NK-92 treated with Interleukin-12 subunit alpha and Interleukin-12 subunit beta, amount 100 ng/mL, for 24 hours (cell line): Measurements from ENCODE around the gene LTA.

Experiments
- DNase-seq: peaks from one replicate; lab custom pipeline; 2025; lab: John Stamatoyannopoulos, UW

The LTA gene

DNA sequence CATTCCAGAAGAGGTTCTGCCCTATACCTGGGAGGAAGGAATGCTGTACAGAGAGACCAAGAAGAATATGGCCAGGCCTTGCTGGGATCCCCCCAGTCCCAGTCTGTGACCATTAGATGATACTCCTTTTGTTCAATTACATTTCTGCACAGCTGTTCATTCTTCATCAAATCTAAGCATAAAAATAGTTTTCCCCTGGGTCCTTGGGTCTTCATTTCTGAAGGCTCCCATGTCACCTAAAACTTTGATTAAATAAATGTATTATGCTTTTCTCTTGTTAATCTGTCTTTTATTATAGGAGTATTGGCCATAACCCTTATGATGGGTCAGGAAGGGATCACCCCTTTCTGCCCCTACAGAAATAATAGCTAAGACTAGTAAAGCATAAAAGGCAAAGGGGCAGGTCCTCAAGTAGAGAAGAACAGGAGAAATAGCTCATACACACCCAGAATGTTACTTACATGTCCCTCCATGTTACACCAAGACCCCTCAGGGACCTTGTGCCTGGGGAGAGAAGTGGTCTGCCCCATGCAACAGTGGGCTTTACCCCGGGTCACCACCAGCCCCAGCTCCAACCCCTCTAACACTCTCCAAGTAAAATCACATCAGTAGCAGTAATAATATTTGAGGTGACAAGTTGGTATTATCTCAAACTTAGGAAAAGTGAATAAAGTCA lies 2.1 kb upstream of the LTA start:
- no peak for DNase-seq

DNA sequence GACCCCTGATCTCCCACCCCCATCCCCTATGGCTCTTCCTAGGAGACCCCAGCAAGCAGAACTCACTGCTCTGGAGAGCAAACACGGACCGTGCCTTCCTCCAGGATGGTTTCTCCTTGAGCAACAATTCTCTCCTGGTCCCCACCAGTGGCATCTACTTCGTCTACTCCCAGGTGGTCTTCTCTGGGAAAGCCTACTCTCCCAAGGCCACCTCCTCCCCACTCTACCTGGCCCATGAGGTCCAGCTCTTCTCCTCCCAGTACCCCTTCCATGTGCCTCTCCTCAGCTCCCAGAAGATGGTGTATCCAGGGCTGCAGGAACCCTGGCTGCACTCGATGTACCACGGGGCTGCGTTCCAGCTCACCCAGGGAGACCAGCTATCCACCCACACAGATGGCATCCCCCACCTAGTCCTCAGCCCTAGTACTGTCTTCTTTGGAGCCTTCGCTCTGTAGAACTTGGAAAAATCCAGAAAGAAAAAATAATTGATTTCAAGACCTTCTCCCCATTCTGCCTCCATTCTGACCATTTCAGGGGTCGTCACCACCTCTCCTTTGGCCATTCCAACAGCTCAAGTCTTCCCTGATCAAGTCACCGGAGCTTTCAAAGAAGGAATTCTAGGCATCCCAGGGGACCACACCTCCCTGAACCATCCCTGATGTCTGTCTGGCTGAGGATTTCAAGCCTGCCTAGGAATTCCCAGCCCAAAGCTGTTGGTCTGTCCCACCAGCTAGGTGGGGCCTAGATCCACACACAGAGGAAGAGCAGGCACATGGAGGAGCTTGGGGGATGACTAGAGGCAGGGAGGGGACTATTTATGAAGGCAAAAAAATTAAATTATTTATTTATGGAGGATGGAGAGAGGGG lies 1.4 kb downstream of the LTA start:
- DNase-seq = no peak

- no peak for DNase-seq
Measured at GRCh38 chr6:31574106-31575061, 2.3 kb downstream of the LTA start.

DNA sequence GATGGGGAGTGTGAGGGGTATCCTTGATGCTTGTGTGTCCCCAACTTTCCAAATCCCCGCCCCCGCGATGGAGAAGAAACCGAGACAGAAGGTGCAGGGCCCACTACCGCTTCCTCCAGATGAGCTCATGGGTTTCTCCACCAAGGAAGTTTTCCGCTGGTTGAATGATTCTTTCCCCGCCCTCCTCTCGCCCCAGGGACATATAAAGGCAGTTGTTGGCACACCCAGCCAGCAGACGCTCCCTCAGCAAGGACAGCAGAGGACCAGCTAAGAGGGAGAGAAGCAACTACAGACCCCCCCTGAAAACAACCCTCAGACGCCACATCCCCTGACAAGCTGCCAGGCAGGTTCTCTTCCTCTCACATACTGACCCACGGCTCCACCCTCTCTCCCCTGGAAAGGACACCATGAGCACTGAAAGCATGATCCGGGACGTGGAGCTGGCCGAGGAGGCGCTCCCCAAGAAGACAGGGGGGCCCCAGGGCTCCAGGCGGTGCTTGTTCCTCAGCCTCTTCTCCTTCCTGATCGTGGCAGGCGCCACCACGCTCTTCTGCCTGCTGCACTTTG lies 3.3 kb downstream of the LTA start, which contains the start of gene TNF:
TSS of gene TNF (plus strand) at position 231 of the 567 bp plus-strand sequence. CDS start at position 408, 177 bp downstream.
- DNase-seq = peak; percentile 48

DNA sequence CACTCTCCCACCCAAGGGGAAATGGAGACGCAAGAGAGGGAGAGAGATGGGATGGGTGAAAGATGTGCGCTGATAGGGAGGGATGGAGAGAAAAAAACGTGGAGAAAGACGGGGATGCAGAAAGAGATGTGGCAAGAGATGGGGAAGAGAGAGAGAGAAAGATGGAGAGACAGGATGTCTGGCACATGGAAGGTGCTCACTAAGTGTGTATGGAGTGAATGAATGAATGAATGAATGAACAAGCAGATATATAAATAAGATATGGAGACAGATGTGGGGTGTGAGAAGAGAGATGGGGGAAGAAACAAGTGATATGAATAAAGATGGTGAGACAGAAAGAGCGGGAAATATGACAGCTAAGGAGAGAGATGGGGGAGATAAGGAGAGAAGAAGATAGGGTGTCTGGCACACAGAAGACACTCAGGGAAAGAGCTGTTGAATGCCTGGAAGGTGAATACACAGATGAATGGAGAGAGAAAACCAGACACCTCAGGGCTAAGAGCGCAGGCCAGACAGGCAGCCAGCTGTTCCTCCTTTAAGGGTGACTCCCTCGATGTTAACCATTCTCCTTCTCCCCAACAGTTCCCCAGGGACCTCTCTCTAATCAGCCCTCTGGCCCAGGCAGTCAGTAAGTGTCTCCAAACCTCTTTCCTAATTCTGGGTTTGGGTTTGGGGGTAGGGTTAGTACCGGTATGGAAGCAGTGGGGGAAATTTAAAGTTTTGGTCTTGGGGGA lies 4.0 kb downstream of the LTA start:
- no peak for DNase-seq

DNA sequence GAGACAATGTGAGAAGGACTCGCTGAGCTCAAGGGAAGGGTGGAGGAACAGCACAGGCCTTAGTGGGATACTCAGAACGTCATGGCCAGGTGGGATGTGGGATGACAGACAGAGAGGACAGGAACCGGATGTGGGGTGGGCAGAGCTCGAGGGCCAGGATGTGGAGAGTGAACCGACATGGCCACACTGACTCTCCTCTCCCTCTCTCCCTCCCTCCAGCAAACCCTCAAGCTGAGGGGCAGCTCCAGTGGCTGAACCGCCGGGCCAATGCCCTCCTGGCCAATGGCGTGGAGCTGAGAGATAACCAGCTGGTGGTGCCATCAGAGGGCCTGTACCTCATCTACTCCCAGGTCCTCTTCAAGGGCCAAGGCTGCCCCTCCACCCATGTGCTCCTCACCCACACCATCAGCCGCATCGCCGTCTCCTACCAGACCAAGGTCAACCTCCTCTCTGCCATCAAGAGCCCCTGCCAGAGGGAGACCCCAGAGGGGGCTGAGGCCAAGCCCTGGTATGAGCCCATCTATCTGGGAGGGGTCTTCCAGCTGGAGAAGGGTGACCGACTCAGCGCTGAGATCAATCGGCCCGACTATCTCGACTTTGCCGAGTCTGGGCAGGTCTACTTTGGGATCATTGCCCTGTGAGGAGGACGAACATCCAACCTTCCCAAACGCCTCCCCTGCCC lies 4.9 kb downstream of the LTA start:
- peak; percentile 51 for DNase-seq

DNA sequence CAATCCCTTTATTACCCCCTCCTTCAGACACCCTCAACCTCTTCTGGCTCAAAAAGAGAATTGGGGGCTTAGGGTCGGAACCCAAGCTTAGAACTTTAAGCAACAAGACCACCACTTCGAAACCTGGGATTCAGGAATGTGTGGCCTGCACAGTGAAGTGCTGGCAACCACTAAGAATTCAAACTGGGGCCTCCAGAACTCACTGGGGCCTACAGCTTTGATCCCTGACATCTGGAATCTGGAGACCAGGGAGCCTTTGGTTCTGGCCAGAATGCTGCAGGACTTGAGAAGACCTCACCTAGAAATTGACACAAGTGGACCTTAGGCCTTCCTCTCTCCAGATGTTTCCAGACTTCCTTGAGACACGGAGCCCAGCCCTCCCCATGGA lies 5.5 kb downstream of the LTA start:
- DNase-seq = no peak

DNA sequence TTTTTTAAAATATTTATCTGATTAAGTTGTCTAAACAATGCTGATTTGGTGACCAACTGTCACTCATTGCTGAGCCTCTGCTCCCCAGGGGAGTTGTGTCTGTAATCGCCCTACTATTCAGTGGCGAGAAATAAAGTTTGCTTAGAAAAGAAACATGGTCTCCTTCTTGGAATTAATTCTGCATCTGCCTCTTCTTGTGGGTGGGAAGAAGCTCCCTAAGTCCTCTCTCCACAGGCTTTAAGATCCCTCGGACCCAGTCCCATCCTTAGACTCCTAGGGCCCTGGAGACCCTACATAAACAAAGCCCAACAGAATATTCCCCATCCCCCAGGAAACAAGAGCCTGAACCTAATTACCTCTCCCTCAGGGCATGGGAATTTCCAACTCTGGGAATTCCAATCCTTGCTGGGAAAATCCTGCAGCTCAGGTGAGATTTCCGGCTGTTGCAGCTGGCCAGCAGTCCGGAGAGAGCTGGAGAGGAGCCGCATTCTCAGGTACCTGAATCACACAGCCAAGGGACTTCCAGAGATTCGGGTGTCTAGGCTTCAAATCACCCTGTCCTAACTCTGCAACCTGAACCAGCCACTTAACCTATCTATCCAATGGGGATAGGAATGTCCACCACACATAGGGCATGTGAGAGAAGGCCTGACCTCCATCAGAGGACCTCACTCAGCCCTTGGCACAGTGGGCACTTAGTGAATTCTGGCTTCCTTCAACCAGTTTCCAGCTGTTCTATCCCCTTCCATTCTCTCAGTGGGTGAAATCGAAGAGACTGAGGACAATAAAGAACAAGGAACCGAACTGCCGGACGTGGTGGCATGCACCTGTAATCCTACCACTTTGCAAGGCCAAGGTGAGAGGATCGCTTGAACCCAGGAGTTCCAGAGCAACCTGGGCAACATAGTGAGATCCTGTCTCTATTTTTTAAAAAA lies 6.4 kb downstream of the LTA start:
- DNase-seq = no peak

GRCh38 chr6:31579119-31579505 lies 7.0 kb downstream of the LTA start:
- no peak for DNase-seq

GRCh38 chr6:31579546-31580437 lies 7.7 kb downstream of the LTA start:
- no peak for DNase-seq

- DNase-seq = no peak
Measured at GRCh38 chr6:31580438-31580740, 8.3 kb downstream of the LTA start.

- peak; percentile 78 for DNase-seq
Measured at GRCh38 chr6:31580807-31581433, 8.8 kb downstream of the LTA start.

DNA sequence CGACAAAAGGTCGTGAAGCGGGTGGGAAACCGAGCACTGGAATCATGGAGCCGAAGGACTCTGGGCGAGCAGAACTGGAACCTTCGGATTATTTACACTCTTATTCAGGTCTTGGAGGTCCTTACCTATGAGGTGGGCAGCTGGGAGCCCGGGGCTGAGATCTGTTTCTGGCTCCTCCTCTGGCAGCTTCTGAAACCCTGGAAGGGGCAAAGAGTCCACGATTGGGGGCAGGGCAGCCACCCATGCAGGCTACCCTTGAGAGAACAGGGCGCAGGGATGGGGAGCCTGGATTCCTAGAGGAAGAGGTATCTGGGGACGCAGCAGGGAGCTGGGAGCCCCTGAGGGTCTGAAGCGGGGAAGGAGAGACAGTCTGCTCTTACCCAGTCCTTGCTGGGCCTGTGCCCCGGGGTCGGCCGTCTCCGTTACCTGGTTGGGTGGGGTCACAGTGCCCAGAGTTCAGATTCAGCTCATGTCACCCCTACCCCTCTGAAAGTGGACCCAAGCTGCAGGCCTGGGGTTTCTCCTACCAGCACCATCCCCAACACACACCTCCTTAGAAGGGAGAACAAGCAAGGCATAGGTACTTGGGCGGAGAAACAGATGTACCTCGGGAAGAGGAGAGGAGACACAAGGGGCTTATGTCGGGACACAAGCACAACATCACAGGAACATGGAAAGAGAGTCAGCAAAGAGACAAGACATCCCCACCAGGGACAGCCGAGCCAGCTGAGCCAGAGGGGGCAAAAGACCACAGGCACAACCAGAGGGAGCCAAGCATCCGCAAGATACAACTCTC lies 9.5 kb downstream of the LTA start:
- DNase-seq = no peak

- DNase-seq = peak; percentile 70
Measured at GRCh38 chr6:31582230-31582643, 10.1 kb downstream of the LTA start, which contains the start of gene LTB. Gene LTB (minus strand): TSS chr6:31582424. CDS start chr6:31582417, 7 bp downstream.

DNA sequence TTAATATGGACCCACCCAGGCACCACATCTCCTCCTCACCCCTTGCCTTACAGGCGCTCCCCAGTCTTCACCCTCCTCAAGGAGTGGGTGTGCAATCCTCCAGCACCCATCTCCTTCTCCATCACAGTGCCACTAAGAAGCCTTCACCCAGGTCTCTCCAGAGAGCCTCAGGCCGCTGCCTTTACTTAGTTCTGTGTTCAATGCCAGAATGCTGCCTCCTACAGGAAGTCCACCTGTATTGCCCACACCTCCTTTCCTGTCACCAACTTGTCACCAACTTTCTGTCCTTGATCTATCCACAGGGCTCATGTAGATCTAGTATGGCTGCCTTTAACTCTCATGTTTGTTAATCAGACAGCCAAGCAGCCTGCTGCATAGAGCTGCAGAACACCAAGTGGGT lies 13.4 kb downstream of the LTA start:
- DNase-seq = no peak

GRCh38 chr6:31586008-31586407 lies 13.9 kb downstream of the LTA start, which contains the start of gene LST1:
Gene LST1 (plus strand): TSS chr6:31586277. CDS start chr6:31587300, 1,023 bp downstream.
- DNase-seq = no peak
